Chondrocyte (in vitro differentiated cells): Measurements from ENCODE around the gene KAZN. TPM values are rescaled to one million over a fixed set of nuclear protein-coding genes. Genes with fewer than 3 reads are reported as not detected.
A peak's percentile ranks its signal among the peaks of the same experiment; 100 is the strongest.

Experiments used
- DNase-seq: peaks from one replicate; pipeline ENCODE4 v3.0.0; 2021; ENCODE audit warnings: mixed read lengths, low spot score
- H3K27ac Mint-ChIP-seq: one replicate; pipeline ENCODE4 v1.8.0; 2021; ENCODE audit warnings: mild to moderate bottlenecking, moderate library complexity, mixed read lengths; ENCODE audit not compliant: unreplicated experiment
- H3K27me3 Mint-ChIP-seq: 2 replicates; pipeline ENCODE4 v1.8.0; 2021; ENCODE audit warnings: low read depth, mixed read lengths
- H3K36me3 Mint-ChIP-seq: 2 replicates; pipeline ENCODE4 v1.8.0; 2021; ENCODE audit warnings: low read depth, mixed read lengths
- H3K4me1 Mint-ChIP-seq: 2 replicates; pipeline ENCODE4 v1.8.0; 2021; ENCODE audit warnings: low read depth, mild to moderate bottlenecking, mixed read lengths
- H3K4me3 Mint-ChIP-seq: one replicate; pipeline ENCODE4 v1.8.0; 2021; ENCODE audit warnings: mild to moderate bottlenecking, moderate library complexity, mixed read lengths; ENCODE audit not compliant: unreplicated experiment
- H3K9me3 Mint-ChIP-seq: 2 replicates; pipeline ENCODE4 v1.8.0; 2021; ENCODE audit warnings: low read depth, mixed read lengths
- CTCF ChIP-seq: fragments of 200-600 bp; sonication (generic); IDR thresholded peaks from 2 replicates; pipeline ENCODE4 v1.5.0; 2021; ENCODE audit warnings: antibody characterized with exemption, mild to moderate bottlenecking, moderate library complexity
- total RNA-seq: library from RNA; stranded (reverse); gene quantifications from 3 replicates; pipeline ENCODE4 v1.2.1, GENCODE V29; 2021

KAZN gene
- total RNA-seq, 1 donor from 2014 or later: 29.6 TPM

GRCh38 chr1:14913482-14914177 lies 315.1 kb downstream of the KAZN start:
- TF ChIP-seq CTCF: no peak
- H3K4me1 Mint-ChIP-seq: peaks cover 27% of the 10 kb centered on the region
- H3K27ac Mint-ChIP-seq: no peak overlapping the region

GRCh38 chr1:14914351-14914988 lies 316.0 kb downstream of the KAZN start:
- Mint-ChIP-seq H3K4me1 (peaks cover 27% of the 10 kb centered on the region), H3K9me3 (no peaks in the 10 kb centered on the region), H3K27me3 (no peaks in the 10 kb centered on the region), H3K27ac (no peak overlapping the region), H3K36me3 (no peaks in the 10 kb centered on the region), H3K4me3 (no peak overlapping the region)
- no peak for TF ChIP-seq CTCF
- DNase-seq: no peak

More at GRCh38 chr1:14913482-14914177, 315.1 kb downstream of the KAZN start:
- no peak for DNase-seq
- H3K36me3 Mint-ChIP-seq: no peaks in the 10 kb centered on the region
- no peak overlapping the region for H3K4me3 Mint-ChIP-seq
- H3K9me3 Mint-ChIP-seq: no peaks in the 10 kb centered on the region
- no peaks in the 10 kb centered on the region for H3K27me3 Mint-ChIP-seq

GRCh38 chr1:14915356-14916054 lies 317.0 kb downstream of the KAZN start:
- Mint-ChIP-seq H3K27me3 (no peaks in the 10 kb centered on the region), H3K27ac (no peak overlapping the region), H3K36me3 (no peaks in the 10 kb centered on the region), H3K4me3 (no peak overlapping the region), H3K9me3 (no peaks in the 10 kb centered on the region), H3K4me1 (peaks cover 22% of the 10 kb centered on the region)
- peak; percentile 89 for TF ChIP-seq CTCF
- no peak for DNase-seq

- no peaks in the 10 kb centered on the region for H3K27me3 Mint-ChIP-seq
- H3K4me1 Mint-ChIP-seq: peaks cover 7% of the 10 kb centered on the region
- H3K4me3 Mint-ChIP-seq: no peak overlapping the region
- H3K9me3 Mint-ChIP-seq: no peaks in the 10 kb centered on the region
- no peaks in the 10 kb centered on the region for H3K36me3 Mint-ChIP-seq
- no peak for DNase-seq
- no peak overlapping the region for H3K27ac Mint-ChIP-seq
- TF ChIP-seq CTCF: no peak
Observed at GRCh38 chr1:14919289-14919688, 320.8 kb downstream of the KAZN start.

- Mint-ChIP-seq H3K36me3 (no peaks in the 10 kb centered on the region), H3K9me3 (no peaks in the 10 kb centered on the region), H3K4me3 (no peak overlapping the region), H3K4me1 (peaks cover 7% of the 10 kb centered on the region), H3K27me3 (no peaks in the 10 kb centered on the region), H3K27ac (no peak overlapping the region)
- TF ChIP-seq CTCF: no peak
- DNase-seq: no peak
Observed at GRCh38 chr1:14919751-14920150, 321.3 kb downstream of the KAZN start.
